Amygdala (tissue), 56 donors: ENCODE data around the gene MAP3K2.

Experiments used
- DNase-seq, 56 donors: peaks; one replicate each; lab custom pipeline; 2025; lab: John Stamatoyannopoulos, UW

Gene MAP3K2

DNA sequence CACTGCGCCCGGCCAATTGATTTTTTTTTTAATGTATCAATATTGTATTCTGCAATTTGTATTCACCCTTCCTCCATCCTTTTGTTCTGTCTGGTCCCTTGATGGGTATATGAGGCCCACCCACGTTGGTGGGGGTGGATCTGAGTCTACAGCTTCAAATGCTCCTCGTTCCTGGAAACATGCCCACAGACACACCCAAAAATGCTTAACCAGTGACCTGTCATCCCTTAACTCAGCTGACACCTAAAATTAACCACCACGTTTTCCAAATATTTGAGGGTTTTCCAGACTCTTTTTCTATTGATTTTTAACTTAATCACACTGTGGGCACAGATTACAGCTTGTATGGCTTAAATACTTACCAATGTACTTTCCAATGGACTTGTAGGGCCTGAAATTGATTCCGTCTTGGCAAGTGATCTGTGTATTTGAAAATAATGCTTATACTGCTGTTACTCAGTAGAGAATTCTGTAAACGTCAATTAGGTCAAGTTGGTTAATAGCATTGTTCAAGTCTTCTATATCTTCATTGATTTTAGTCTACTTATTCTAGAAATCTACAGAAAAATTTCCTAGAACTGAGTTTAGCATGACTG lies 133.3 kb downstream of the MAP3K2 start:
- no peak for DNase-seq
